H1 (cell line): Measurements from ENCODE around the gene GDF15. TPM values are rescaled to one million over a fixed set of nuclear protein-coding genes. Genes with fewer than 3 reads are reported as not detected.

ENCODE experiments used
- BRCA1 ChIP-seq: IDR thresholded peaks from 2 replicates; pipeline ENCODE4 v1.6.1; 2012; ENCODE audit warnings: low read depth, low read length, improper control_type of control experiment
- RAD21 ChIP-seq, 2 experiments: IDR thresholded peaks in 1 of 2; conservative IDR thresholded peaks in 1 of 2; 2 replicates each; pipeline ENCODE4 v1.6.1; 2011; ENCODE audit warnings: low read depth in 2 of 2, low read length in 2 of 2, improper control_type of control experiment in 1 of 2, inconsistent platforms in 1 of 2, mild to moderate bottlenecking in 1 of 2, moderate library complexity in 1 of 2
- polyA plus RNA-seq, 7 experiments: library from polyadenylated mRNA; depleted of rRNA in 3 of 7; stranded (reverse) in 5 of 7; unstranded in 2 of 7; fragments of >200 nt in 5 of 7; fragments of 200-250 nt in 2 of 7; gene quantifications; 1 replicate in 5 of 7; 2 replicates in 1 of 7; 4 replicates in 1 of 7; pipeline versions ENCODE4 v1.2.1 to v1.2.3, GENCODE V29; 2011 to 2013; ENCODE audit warnings: missing spikeins in 2 of 7, mixed read lengths in 2 of 7
- total RNA-seq: library from RNA; stranded (reverse); fragmentation: NEBNext Ultra II Directional; extraction: Animal tissue kit (Norgen Biotek cat#: 25700); gene quantifications from 2 replicates; pipeline ENCODE4 v1.2.1, GENCODE V29; 2021
- TF ChIP-seq, protein P1 (sequence below): fragments of 300-600 bp; sonication (generic); IDR thresholded peaks from 2 replicates; pipeline ENCODE4 v1.7.1; 2012; ENCODE audit warnings: low read length, moderate library complexity, mild to moderate bottlenecking, inconsistent platforms; ENCODE audit not compliant: insufficient replicate concordance
- TF ChIP-seq, protein P2 (sequence below), 3 experiments: IDR thresholded peaks; 1 replicate in 2 of 3; 2 replicates in 1 of 3; pipeline versions ENCODE4 v1.5.1 to v1.6.1; 2011; ENCODE audit warnings: low read length in 3 of 3, mild to moderate bottlenecking in 3 of 3, inconsistent platforms in 2 of 3, low read depth in 1 of 3, moderate library complexity in 1 of 3; ENCODE audit not compliant: insufficient read depth in 1 of 3; ENCODE audit errors: control extremely low read depth in 1 of 3

The GDF15 gene
- total and polyA plus RNA-seq, 2 of the 8 experiments (the other 6 are each of a cell fraction or from before 2014, with no cell fraction given): 4.1 to 8.5 TPM

DNA sequence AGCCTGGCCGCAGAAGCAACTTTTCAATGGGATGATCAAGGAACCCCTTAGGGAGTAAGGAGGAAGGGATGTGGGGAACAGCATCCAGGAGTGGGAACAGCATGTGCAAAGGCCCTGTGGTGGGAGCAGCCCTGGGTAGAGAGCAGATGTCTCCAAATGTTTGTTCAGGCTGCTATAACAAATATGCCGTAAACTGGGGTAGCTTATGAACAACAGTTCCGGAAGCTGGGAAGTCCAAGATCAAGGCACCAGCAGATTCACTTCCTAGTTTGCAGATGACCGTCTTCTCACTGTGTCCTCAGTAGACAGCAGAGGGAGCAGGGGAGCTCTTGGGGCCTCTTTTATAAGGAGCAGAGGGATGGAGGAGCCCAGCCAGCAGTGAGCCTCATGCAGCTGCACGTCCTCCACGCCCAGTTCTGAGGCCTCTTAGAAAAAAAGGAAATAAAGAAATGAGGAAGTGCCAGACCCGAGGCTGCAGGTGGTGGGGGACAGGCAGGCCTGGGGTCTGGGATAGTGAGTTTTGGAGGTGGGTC lies 15.7 kb downstream of the GDF15 start (continued):
- TF ChIP-seq, protein P1, sequence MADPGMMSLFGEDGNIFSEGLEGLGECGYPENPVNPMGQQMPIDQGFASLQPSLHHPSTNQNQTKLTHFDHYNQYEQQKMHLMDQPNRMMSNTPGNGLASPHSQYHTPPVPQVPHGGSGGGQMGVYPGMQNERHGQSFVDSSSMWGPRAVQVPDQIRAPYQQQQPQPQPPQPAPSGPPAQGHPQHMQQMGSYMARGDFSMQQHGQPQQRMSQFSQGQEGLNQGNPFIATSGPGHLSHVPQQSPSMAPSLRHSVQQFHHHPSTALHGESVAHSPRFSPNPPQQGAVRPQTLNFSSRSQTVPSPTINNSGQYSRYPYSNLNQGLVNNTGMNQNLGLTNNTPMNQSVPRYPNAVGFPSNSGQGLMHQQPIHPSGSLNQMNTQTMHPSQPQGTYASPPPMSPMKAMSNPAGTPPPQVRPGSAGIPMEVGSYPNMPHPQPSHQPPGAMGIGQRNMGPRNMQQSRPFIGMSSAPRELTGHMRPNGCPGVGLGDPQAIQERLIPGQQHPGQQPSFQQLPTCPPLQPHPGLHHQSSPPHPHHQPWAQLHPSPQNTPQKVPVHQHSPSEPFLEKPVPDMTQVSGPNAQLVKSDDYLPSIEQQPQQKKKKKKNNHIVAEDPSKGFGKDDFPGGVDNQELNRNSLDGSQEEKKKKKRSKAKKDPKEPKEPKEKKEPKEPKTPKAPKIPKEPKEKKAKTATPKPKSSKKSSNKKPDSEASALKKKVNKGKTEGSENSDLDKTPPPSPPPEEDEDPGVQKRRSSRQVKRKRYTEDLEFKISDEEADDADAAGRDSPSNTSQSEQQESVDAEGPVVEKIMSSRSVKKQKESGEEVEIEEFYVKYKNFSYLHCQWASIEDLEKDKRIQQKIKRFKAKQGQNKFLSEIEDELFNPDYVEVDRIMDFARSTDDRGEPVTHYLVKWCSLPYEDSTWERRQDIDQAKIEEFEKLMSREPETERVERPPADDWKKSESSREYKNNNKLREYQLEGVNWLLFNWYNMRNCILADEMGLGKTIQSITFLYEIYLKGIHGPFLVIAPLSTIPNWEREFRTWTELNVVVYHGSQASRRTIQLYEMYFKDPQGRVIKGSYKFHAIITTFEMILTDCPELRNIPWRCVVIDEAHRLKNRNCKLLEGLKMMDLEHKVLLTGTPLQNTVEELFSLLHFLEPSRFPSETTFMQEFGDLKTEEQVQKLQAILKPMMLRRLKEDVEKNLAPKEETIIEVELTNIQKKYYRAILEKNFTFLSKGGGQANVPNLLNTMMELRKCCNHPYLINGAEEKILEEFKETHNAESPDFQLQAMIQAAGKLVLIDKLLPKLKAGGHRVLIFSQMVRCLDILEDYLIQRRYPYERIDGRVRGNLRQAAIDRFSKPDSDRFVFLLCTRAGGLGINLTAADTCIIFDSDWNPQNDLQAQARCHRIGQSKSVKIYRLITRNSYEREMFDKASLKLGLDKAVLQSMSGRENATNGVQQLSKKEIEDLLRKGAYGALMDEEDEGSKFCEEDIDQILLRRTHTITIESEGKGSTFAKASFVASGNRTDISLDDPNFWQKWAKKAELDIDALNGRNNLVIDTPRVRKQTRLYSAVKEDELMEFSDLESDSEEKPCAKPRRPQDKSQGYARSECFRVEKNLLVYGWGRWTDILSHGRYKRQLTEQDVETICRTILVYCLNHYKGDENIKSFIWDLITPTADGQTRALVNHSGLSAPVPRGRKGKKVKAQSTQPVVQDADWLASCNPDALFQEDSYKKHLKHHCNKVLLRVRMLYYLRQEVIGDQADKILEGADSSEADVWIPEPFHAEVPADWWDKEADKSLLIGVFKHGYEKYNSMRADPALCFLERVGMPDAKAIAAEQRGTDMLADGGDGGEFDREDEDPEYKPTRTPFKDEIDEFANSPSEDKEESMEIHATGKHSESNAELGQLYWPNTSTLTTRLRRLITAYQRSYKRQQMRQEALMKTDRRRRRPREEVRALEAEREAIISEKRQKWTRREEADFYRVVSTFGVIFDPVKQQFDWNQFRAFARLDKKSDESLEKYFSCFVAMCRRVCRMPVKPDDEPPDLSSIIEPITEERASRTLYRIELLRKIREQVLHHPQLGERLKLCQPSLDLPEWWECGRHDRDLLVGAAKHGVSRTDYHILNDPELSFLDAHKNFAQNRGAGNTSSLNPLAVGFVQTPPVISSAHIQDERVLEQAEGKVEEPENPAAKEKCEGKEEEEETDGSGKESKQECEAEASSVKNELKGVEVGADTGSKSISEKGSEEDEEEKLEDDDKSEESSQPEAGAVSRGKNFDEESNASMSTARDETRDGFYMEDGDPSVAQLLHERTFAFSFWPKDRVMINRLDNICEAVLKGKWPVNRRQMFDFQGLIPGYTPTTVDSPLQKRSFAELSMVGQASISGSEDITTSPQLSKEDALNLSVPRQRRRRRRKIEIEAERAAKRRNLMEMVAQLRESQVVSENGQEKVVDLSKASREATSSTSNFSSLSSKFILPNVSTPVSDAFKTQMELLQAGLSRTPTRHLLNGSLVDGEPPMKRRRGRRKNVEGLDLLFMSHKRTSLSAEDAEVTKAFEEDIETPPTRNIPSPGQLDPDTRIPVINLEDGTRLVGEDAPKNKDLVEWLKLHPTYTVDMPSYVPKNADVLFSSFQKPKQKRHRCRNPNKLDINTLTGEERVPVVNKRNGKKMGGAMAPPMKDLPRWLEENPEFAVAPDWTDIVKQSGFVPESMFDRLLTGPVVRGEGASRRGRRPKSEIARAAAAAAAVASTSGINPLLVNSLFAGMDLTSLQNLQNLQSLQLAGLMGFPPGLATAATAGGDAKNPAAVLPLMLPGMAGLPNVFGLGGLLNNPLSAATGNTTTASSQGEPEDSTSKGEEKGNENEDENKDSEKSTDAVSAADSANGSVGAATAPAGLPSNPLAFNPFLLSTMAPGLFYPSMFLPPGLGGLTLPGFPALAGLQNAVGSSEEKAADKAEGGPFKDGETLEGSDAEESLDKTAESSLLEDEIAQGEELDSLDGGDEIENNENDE: no peak
- TF ChIP-seq RAD21 (IDR thresholded peaks at IDR 0.05 in 1 of 2, conservative IDR thresholded peaks at IDR 0.05 in 1 of 2; ENCODE audit: low read depth in 2 of 2, low read length in 2 of 2) (peak; percentile 34 to 45; a peak in 3 of 4 replicates), BRCA1 (no peak)
- TF ChIP-seq, protein P2, sequence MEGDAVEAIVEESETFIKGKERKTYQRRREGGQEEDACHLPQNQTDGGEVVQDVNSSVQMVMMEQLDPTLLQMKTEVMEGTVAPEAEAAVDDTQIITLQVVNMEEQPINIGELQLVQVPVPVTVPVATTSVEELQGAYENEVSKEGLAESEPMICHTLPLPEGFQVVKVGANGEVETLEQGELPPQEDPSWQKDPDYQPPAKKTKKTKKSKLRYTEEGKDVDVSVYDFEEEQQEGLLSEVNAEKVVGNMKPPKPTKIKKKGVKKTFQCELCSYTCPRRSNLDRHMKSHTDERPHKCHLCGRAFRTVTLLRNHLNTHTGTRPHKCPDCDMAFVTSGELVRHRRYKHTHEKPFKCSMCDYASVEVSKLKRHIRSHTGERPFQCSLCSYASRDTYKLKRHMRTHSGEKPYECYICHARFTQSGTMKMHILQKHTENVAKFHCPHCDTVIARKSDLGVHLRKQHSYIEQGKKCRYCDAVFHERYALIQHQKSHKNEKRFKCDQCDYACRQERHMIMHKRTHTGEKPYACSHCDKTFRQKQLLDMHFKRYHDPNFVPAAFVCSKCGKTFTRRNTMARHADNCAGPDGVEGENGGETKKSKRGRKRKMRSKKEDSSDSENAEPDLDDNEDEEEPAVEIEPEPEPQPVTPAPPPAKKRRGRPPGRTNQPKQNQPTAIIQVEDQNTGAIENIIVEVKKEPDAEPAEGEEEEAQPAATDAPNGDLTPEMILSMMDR (IDR thresholded peaks at IDR 0.05; ENCODE audit: control extremely low read depth in 1 of 3, insufficient read depth in 1 of 3, low read depth in 1 of 3, low read length in 3 of 3): peak; percentile 41 to 62 (median 48)
- TF ChIP-seq, all 59 proteins: peak for 3
